IMR-90 (cell line): ENCODE results near the gene FICD. TPM values are rescaled to one million over a fixed set of nuclear protein-coding genes. Genes with fewer than 3 reads are reported as not detected.

Experiments used
- ATAC-seq: fragments of 200-7000 bp; cut with Tn5 transposase; 2 replicates; pipeline ENCODE4 v1.9.1; 2020; ENCODE audit warnings: low read depth, mild to moderate bottlenecking, moderate library complexity
- BruUV-seq: library from RNA; stranded (reverse); fragments of 400-500 nt; replicated peaks from 2 replicates; lab custom pipeline; 2021; lab: Mats Ljungman, UMichigan
- CTCF ChIA-PET: fragments of 300-600 bp; formaldehyde crosslinking; extraction: SDS; loops from one replicate; lab custom pipeline; 2021; ENCODE audit warnings: antibody characterized with exemption; lab: Yijun Ruan, JAX
- POLR2A ChIA-PET: fragments of 300-600 bp; sonication (Branson Sonifier 250); formaldehyde crosslinking; loops from one replicate; lab custom pipeline; 2022; ENCODE audit warnings: antibody characterized with exemption; ENCODE audit not compliant: unreplicated experiment; lab: Charles Lee
- DNase-seq: peaks from one replicate; pipeline ENCODE4 v3.0.0; 2013
- H2AFZ ChIP-seq: replicated peaks from 2 replicates; pipeline ENCODE3; 2013; ENCODE audit warnings: low read length, mild to moderate bottlenecking; ENCODE audit not compliant: poor library complexity
- H2AK5ac ChIP-seq: 2 replicates; pipeline ENCODE4 v1.6.1; 2013; ENCODE audit warnings: low read depth, low read length, inconsistent platforms
- H2AK9ac ChIP-seq: replicated peaks from 2 replicates; pipeline ENCODE3; 2013; ENCODE audit warnings: mild to moderate bottlenecking, low read depth, low read length, moderate library complexity; ENCODE audit not compliant: poor library complexity
- H2BK120ac ChIP-seq: 2 replicates; pipeline ENCODE4 v1.6.1; 2013; ENCODE audit warnings: low read depth, low read length, inconsistent platforms
- H2BK15ac ChIP-seq: 3 replicates; pipeline ENCODE4 v1.6.1; 2013; ENCODE audit warnings: low read depth, low read length, inconsistent platforms
- H2BK20ac ChIP-seq: 2 replicates; pipeline ENCODE4 v1.6.1; 2013; ENCODE audit warnings: low read depth, mild to moderate bottlenecking, inconsistent platforms, low read length, moderate library complexity
- H2BK5ac ChIP-seq: 2 replicates; pipeline ENCODE4 v1.6.1; 2013; ENCODE audit warnings: mild to moderate bottlenecking, low read depth, low read length, inconsistent platforms; ENCODE audit not compliant: poor library complexity, severe bottlenecking
- H3K14ac ChIP-seq: replicated peaks from 2 replicates; pipeline ENCODE4 v1.6.1; 2013; ENCODE audit warnings: low read depth, low read length, inconsistent platforms
- H3K18ac ChIP-seq: 2 replicates; pipeline ENCODE4 v1.6.1; 2013; ENCODE audit warnings: low read depth, low read length, control low read depth
- H3K23ac ChIP-seq: 2 replicates; pipeline ENCODE4 v1.6.1; 2013; ENCODE audit warnings: low read depth, low read length, inconsistent platforms
- H3K27ac ChIP-seq: 2 replicates; pipeline ENCODE4 v1.5.1; 2013; ENCODE audit warnings: mild to moderate bottlenecking, control low read depth, low read length; ENCODE audit not compliant: insufficient read depth
- H3K27me3 ChIP-seq: 2 replicates; pipeline ENCODE4 v1.6.1; 2013; ENCODE audit warnings: low read length; ENCODE audit not compliant: control insufficient read depth, insufficient read depth
- H3K36me3 ChIP-seq: 2 replicates; pipeline ENCODE4 v1.6.1; 2013; ENCODE audit warnings: low read length, mixed read lengths; ENCODE audit not compliant: control insufficient read depth, insufficient read depth
- H3K4ac ChIP-seq: 2 replicates; pipeline ENCODE4 v1.6.1; 2013; ENCODE audit warnings: low read depth, low read length, inconsistent platforms
- H3K4me1 ChIP-seq: 2 replicates; pipeline ENCODE4 v1.6.1; 2013; ENCODE audit warnings: low read length, mixed read lengths; ENCODE audit not compliant: control insufficient read depth, insufficient read depth
- H3K4me2 ChIP-seq: 2 replicates; pipeline ENCODE4 v1.6.1; 2013; ENCODE audit warnings: low read depth, mild to moderate bottlenecking, control low read depth, low read length, moderate library complexity
- H3K4me3 ChIP-seq: 2 replicates; pipeline ENCODE4 v1.5.1; 2013; ENCODE audit warnings: low read depth, mild to moderate bottlenecking, control low read depth, low read length, moderate library complexity; ENCODE audit not compliant: insufficient read depth
- H3K56ac ChIP-seq: 2 replicates; pipeline ENCODE4 v1.6.1; 2013; ENCODE audit warnings: low read length, inconsistent platforms; ENCODE audit not compliant: insufficient read depth; ENCODE audit errors: extremely low read depth
- H3K79me1 ChIP-seq, 2 experiments: 2 replicates each; pipeline ENCODE4 v1.6.1; 2013; ENCODE audit warnings: low read length in 2 of 2, inconsistent platforms in 1 of 2, low read depth in 1 of 2
- H3K9ac ChIP-seq: 2 replicates; pipeline ENCODE4 v1.6.1; 2013; ENCODE audit warnings: low read depth, low read length, control low read depth
- H3K9me1 ChIP-seq: 2 replicates; pipeline ENCODE4 v1.6.1; 2013; ENCODE audit warnings: low read length, inconsistent platforms; ENCODE audit not compliant: insufficient read depth
- H3K9me3 ChIP-seq: 2 replicates; pipeline ENCODE4 v1.6.1; 2013; ENCODE audit warnings: low read length; ENCODE audit not compliant: control insufficient read depth, insufficient read depth
- H4K20me1 ChIP-seq: 2 replicates; pipeline ENCODE4 v1.6.1; 2013; ENCODE audit warnings: low read length, inconsistent platforms; ENCODE audit not compliant: insufficient read depth
- H4K5ac ChIP-seq: 2 replicates; pipeline ENCODE4 v1.6.1; 2013; ENCODE audit warnings: mild to moderate bottlenecking, low read depth, low read length, control low read depth
- H4K8ac ChIP-seq, 2 experiments: 2 replicates each; pipeline ENCODE4 v1.6.1; 2013; ENCODE audit warnings: low read depth in 2 of 2, low read length in 2 of 2, control low read depth in 1 of 2, inconsistent platforms in 1 of 2
- H4K91ac ChIP-seq: 2 replicates; pipeline ENCODE4 v1.6.1; 2013; ENCODE audit warnings: low read depth, low read length, inconsistent platforms; ENCODE audit not compliant: insufficient read depth
- CHD1 ChIP-seq: IDR thresholded peaks from 2 replicates; pipeline ENCODE4 v1.6.1; 2012; ENCODE audit warnings: low read depth, low read length, improper control_type of control experiment
- MXI1 ChIP-seq: IDR thresholded peaks from 2 replicates; pipeline ENCODE4 v1.6.1; 2012; ENCODE audit warnings: low read depth, mild to moderate bottlenecking, low read length, moderate library complexity, borderline replicate concordance
- NFE2L2 ChIP-seq: fragments of 150-350 bp; IDR thresholded peaks from 2 replicates; pipeline ENCODE4 v1.6.1; 2016; ENCODE audit warnings: low read depth, mild to moderate bottlenecking, low read length
- RAD21 ChIP-seq: IDR thresholded peaks from 2 replicates; pipeline ENCODE4 v1.6.1; 2012; ENCODE audit warnings: low read length, improper control_type of control experiment
- SMC3 ChIP-seq: fragments of 150-350 bp; IDR thresholded peaks from 2 replicates; pipeline ENCODE4 v1.6.1; 2016; ENCODE audit warnings: low read depth, mild to moderate bottlenecking, antibody characterized with exemption, low read length, moderate library complexity
- WGBS, 2 experiments: methylation state at CpG; one replicate each; pipeline versions ENCODE4 v1.1.5 to v1.1.7; 2013; ENCODE audit warnings: missing lambda C conversion rate in 2 of 2; ENCODE audit not compliant: insufficient read length in 1 of 2; ENCODE audit errors: extremely low coverage in 2 of 2; 5-methylcytosine and 5-hydroxymethylcytosine counted together
- dilution Hi-C: fragments of 300-500 bp; cut with HindIII; formaldehyde crosslinking; loops from one replicate; pipeline ENCODE4 v1.14.3; 2018; ENCODE audit warnings: low sequenced_read_pairs; ENCODE audit not compliant: unreplicated experiment
- in situ Hi-C: fragments of 300-500 bp; cut with MboI; formaldehyde crosslinking; loops from 3 replicates; pipeline ENCODE4 v1.14.3; 2019; ENCODE audit warnings: low sequenced_read_pairs, inconsistent platforms, mixed read lengths
- intact Hi-C: fragments of 100-400 bp; cut with micrococcal nuclease; formaldehyde crosslinking; loops from 2 replicates; pipeline ENCODE4 v1.10.0; 2022
- polyA plus RNA-seq, 3 experiments: library from polyadenylated mRNA; depleted of rRNA; stranded (reverse); fragments of >200 nt; gene quantifications; 2 replicates each; pipeline ENCODE4 v1.2.3, GENCODE V29; 2012; ENCODE audit warnings: low replicate concordance in 1 of 3
- total RNA-seq: library from RNA; depleted of rRNA; stranded (reverse); fragments of >200 nt; gene quantifications from 2 replicates; pipeline ENCODE4 v1.2.3, GENCODE V29; 2012

FICD gene
- total and polyA plus RNA-seq, 2 of the 4 experiments (the other 2 are of a cell fraction), result 4.0 to 11.3 TPM

GRCh38 chr12:108563136-108563803 lies 48.2 kb downstream of the FICD start (continued):
- TF ChIP-seq SMC3, result peak; percentile 96
- 0 out of 2 replicates have a peak, but pooled peaks have one; percentile 12 for TF ChIP-seq MXI1
- TF ChIP-seq NFE2L2, result no peak

GRCh38 chr12:108563804-108564151 lies 48.7 kb downstream of the FICD start:
- H2BK120ac ChIP-seq, result no peak overlapping the region
- DNase-seq, result no peak
- dilution Hi-C loops (no loop called here), in situ Hi-C loops (loop anchor here (5.0 to 10.0 kb wide), 2 partner anchors 391 to 529 kb away; partner anchors contain the start of gene ALKBH2), intact Hi-C loops (loop anchor here (1.0 to 2.0 kb wide), 7 partner anchors 45 to 530 kb away; partner anchors contain the start of genes ALKBH2 and CORO1C)
- H2AK5ac ChIP-seq, result no peak overlapping the region
- H2BK15ac ChIP-seq, result no peak overlapping the region
- H3K27me3 ChIP-seq, result no peaks in the 10 kb centered on the region
- H2AK9ac ChIP-seq, result no peak overlapping the region
- H3K4me1 ChIP-seq, result no peaks in the 10 kb centered on the region
- H2BK5ac ChIP-seq, result no peak overlapping the region
- TF ChIP-seq RAD21 (no peak), CHD1 (0 out of 2 replicates have a peak, but pooled peaks have one; percentile 19)
- no peak overlapping the region for H2AFZ ChIP-seq
- peaks cover 12% of the 10 kb centered on the region; the same call in 1 of the 2 replicates for H4K20me1 ChIP-seq
- no peaks in the 10 kb centered on the region for H3K9me3 ChIP-seq
- no TSS peak for BruUV-seq
- H3K23ac ChIP-seq, result no peak overlapping the region
- peaks cover 15 to 46% of the 10 kb centered on the region in 2 experiments for H3K79me1 ChIP-seq
- no peak for ATAC-seq
- H3K4me2 ChIP-seq, result no peak overlapping the region
- no peak overlapping the region for H3K18ac ChIP-seq
- no peak overlapping the region for H4K8ac ChIP-seq
- H3K27ac ChIP-seq, result no peak overlapping the region
- WGBS, 2 experiments, result no CpG with 5 or more reads among the region's 1 CpG
- 0 out of 2 replicates have a peak overlapping the region, but pooled peaks have one; percentile 5 for H2BK20ac ChIP-seq
- no peak overlapping the region for H3K4me3 ChIP-seq
- no peak overlapping the region for H3K9ac ChIP-seq
- peaks cover 5% of the 10 kb centered on the region; the same call in 1 of the 2 replicates for H3K9me1 ChIP-seq
- peaks cover 33% of the 10 kb centered on the region for H3K36me3 ChIP-seq
- H3K4ac ChIP-seq, result no peak overlapping the region
- no peak overlapping the region for H3K14ac ChIP-seq
- POLR2A ChIA-PET, result no interaction called here
- H3K56ac ChIP-seq, result no peak overlapping the region
- H4K5ac ChIP-seq, result no peak overlapping the region
- no peak overlapping the region for H4K91ac ChIP-seq
- CTCF ChIA-PET, result interaction anchor here (0.6 to 3.3 kb wide), 3 partner anchors 38 to 54 kb away, joined by 3 to 16 read pairs (median 4); no protein-coding TSS in a partner anchor
